ENCODE data around the gene LILRA2.

- TF ChIP-seq, protein P1, sequence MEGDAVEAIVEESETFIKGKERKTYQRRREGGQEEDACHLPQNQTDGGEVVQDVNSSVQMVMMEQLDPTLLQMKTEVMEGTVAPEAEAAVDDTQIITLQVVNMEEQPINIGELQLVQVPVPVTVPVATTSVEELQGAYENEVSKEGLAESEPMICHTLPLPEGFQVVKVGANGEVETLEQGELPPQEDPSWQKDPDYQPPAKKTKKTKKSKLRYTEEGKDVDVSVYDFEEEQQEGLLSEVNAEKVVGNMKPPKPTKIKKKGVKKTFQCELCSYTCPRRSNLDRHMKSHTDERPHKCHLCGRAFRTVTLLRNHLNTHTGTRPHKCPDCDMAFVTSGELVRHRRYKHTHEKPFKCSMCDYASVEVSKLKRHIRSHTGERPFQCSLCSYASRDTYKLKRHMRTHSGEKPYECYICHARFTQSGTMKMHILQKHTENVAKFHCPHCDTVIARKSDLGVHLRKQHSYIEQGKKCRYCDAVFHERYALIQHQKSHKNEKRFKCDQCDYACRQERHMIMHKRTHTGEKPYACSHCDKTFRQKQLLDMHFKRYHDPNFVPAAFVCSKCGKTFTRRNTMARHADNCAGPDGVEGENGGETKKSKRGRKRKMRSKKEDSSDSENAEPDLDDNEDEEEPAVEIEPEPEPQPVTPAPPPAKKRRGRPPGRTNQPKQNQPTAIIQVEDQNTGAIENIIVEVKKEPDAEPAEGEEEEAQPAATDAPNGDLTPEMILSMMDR (IDR thresholded peaks at IDR 0.05) = no peak
- TF ChIP-seq POLR2AphosphoS5 (IDR thresholded peaks at IDR 0.05) = no peak
Measured at GRCh38 chr19:54558339-54558738, 15.3 kb upstream of the LILRA2 start.

Data from breast epithelium (tissue), 3 donors.